ENCODE data around the gene DENND6B. TPM values are rescaled to one million over a fixed set of nuclear protein-coding genes. Genes with fewer than 3 reads are reported as not detected.

Gene DENND6B
- total RNA-seq, 3 donors from 2014 or later, result 1.8 to 6.9 (median 5.4) TPM

DNA sequence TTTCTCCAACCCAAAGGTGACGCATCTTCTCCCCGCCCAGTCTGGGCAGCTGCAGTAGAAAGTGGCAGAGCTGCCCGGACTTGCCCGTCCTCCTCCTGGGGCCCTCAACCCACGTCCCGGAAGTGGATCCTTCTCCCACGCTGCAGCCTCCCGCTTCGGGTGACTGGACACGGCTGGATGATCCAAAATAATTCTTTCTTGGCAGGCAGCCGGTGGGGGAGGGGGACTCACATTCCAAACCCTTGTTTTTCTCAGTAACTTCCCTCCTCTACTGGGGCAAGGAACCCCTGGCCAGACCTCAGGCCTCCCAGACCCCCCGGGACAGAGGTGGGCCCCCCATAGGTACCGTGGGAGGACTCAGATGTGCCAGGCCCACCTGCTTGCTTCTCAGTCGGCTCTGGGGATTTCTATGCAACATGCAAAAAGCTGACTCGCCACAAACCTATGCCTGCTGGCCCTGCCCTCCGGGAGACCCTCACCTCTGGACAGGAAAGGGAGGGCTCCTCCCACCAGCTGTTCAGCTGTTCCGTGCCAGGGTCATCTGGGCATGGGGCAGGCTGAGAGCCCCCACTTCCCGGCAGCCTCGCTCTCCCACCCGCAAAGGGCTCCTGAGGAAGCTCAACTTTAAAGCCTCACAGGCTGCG is 20.8 kb downstream of the DENND6B start:
- H3K9me3 ChIP-seq, result no peaks in the 10 kb centered on the region
- peak overlapping the region; percentile 90 to 99 (median 91) for H3K4me3 ChIP-seq
- H3K27ac ChIP-seq, result peak overlapping the region; percentile 94 to 98
- H3K36me3 ChIP-seq, result no peaks in the 10 kb centered on the region
- TF ChIP-seq POLR2A (IDR thresholded peaks at IDR 0.05), result no peak
- TF ChIP-seq POLR2AphosphoS5 (IDR thresholded peaks at IDR 0.05), result peak in 1 of 3 donors; percentile 55
- TF ChIP-seq, protein P1, sequence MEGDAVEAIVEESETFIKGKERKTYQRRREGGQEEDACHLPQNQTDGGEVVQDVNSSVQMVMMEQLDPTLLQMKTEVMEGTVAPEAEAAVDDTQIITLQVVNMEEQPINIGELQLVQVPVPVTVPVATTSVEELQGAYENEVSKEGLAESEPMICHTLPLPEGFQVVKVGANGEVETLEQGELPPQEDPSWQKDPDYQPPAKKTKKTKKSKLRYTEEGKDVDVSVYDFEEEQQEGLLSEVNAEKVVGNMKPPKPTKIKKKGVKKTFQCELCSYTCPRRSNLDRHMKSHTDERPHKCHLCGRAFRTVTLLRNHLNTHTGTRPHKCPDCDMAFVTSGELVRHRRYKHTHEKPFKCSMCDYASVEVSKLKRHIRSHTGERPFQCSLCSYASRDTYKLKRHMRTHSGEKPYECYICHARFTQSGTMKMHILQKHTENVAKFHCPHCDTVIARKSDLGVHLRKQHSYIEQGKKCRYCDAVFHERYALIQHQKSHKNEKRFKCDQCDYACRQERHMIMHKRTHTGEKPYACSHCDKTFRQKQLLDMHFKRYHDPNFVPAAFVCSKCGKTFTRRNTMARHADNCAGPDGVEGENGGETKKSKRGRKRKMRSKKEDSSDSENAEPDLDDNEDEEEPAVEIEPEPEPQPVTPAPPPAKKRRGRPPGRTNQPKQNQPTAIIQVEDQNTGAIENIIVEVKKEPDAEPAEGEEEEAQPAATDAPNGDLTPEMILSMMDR (IDR thresholded peaks at IDR 0.05), result no peak
- no peaks in the 10 kb centered on the region for H3K27me3 ChIP-seq
- intact Hi-C loops (cut with DNase I; ENCODE audit: low total_unique reads), result no loop called here
- DNase-seq (ENCODE audit: low spot score in 2 of 2), result peak; percentile 93 to 94
- H3K4me1 ChIP-seq, result peaks cover 41 to 51% of the 10 kb centered on the region in 2 donors

DNA sequence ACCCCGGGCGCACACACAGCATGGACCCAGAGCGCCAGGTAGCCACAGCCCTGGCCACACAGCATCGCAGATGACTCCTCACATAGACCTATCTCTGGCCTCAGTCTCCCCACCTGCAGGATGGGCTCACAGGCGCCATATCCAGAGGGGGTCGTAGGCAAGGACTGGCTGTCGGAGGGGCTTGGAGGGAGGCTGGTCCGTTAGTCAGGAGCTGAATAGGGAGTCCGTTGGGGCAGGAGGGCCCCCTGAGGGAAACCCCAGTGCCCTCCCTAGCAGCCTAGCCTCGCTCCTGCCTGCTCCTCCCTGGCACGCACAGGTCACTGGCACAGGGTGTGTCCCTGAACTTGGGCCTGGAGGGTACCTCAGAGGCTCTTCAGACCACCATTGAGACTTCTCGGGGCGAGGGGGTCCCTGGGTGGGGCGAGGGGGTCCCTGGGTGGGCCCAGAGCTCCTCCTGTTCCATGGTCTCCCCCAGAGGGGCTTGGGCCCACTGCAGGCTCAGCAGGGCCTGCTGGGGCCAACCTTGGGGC is 21.4 kb downstream of the DENND6B start:
- Histone ChIP-seq H3K27me3 (no peaks in the 10 kb centered on the region), H3K4me3 (peak overlapping the region; percentile 90 to 99 (median 91)), H3K9me3 (no peaks in the 10 kb centered on the region), H3K27ac (peak overlapping the region; percentile 94 to 98), H3K36me3 (no peaks in the 10 kb centered on the region), H3K4me1 (peaks cover 47 to 57% of the 10 kb centered on the region in 2 donors)
- intact Hi-C loops (cut with DNase I; ENCODE audit: low total_unique reads), result no loop called here
- DNase-seq (ENCODE audit: low spot score in 2 of 2), result no peak
- TF ChIP-seq POLR2AphosphoS5 (IDR thresholded peaks at IDR 0.05) (no peak), POLR2A (IDR thresholded peaks at IDR 0.05) (no peak)
- TF ChIP-seq, protein P1 (IDR thresholded peaks at IDR 0.05), result no peak

DNA sequence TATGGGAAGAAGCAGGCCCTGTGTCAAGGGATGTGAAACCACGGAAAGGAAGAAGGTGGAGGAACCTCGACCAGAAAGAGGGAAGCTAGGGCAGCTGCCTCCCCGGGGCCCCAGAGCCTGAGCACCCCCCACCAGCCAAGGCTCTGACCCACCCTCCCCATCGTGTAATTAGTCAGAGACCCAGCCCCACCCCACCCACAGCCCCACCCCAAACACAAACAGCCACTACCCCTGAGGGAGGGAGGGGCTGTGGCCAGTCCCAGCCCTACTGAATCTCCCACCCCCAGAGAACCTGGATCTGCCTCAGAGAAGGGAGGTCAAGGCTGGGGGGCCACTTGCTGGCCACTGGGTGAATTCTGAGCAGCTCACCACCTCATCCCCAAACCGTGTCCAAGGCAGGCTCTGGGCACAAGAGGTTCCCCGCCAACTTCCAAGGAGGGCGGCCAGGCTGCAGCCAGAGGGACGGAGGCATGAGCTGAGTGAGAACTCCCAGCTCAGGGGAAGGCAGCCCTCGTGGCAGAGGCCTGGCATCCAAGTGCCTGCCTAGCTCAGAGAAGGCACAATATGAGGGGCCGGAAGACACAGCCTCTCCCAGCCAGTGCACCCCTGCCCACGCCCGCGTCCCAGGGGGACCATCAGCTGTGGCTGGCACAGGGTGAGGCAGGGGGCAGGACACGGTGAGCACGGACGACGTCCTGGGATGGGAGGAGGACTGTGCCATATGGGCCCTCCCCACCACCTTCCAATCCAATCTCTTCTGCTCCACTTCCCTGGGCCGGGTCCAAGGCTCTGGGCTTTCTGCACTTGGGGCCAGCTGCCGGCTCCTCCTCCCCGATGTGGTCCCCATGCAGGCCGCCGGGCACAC is 22.1 kb downstream of the DENND6B start:
- intact Hi-C loops (cut with DNase I; ENCODE audit: low total_unique reads), result no loop called here
- Histone ChIP-seq H3K36me3 (no peaks in the 10 kb centered on the region), H3K4me1 (peaks cover 52 to 64% of the 10 kb centered on the region in 2 donors), H3K9me3 (no peaks in the 10 kb centered on the region), H3K27me3 (no peaks in the 10 kb centered on the region), H3K27ac (peak overlapping the region; percentile 94 to 98), H3K4me3 (peak overlapping the region; percentile 90 to 99 (median 91))
- peak in 1 of 2 donors; percentile 20 for DNase-seq (ENCODE audit: low spot score in 2 of 2)
- TF ChIP-seq, protein P1 (IDR thresholded peaks at IDR 0.05), result no peak
- no peak for TF ChIP-seq POLR2A (IDR thresholded peaks at IDR 0.05)
- TF ChIP-seq POLR2AphosphoS5 (IDR thresholded peaks at IDR 0.05), result no peak

DNA sequence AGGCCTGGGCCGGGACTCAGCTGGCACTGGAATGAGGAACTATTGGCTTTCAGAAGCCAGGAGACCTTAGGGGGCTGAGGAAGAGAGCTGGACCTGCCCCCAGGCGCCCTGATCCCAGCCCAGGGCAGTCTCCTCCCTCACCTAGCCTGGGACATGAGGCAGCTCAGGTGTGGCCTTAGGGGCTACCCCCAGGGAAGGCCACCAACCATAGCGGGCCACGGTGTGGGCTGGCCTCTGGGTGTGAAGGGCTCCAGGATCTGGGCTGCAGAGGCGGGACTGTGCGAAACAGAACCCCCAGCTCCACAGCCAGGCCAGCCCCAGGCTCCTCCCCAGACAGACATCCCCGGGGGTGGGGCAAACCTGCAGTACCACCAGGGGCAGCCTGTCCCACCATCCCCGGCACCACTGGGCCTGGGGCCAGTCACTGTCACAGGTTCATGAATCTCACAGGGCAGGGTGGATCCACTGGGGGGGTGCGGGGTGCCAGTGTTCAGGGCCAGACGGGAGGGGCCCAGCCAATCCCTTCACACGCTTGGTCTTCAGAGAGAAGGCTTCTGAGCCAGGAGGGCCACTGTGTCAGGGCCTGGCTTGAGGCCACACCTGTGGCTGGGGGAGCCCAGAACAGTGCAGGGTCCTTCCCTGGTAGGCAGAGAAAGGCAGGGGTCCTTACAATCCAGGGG is 22.8 kb downstream of the DENND6B start:
- Histone ChIP-seq H3K4me1 (peaks cover 59 to 64% of the 10 kb centered on the region in 2 donors), H3K27ac (peak overlapping the region; percentile 94 to 98), H3K36me3 (no peaks in the 10 kb centered on the region), H3K4me3 (peak overlapping the region in 2 of 3 donors; percentile 90 to 99), H3K27me3 (no peaks in the 10 kb centered on the region), H3K9me3 (no peaks in the 10 kb centered on the region)
- intact Hi-C loops (cut with DNase I; ENCODE audit: low total_unique reads), result no loop called here
- DNase-seq (ENCODE audit: low spot score in 2 of 2), result no peak
- no peak for TF ChIP-seq POLR2A (IDR thresholded peaks at IDR 0.05)
- TF ChIP-seq POLR2AphosphoS5 (IDR thresholded peaks at IDR 0.05), result no peak
- TF ChIP-seq, protein P1 (IDR thresholded peaks at IDR 0.05), result no peak
